ENCODE data around the gene BCL2.

BCL2 gene

DNA sequence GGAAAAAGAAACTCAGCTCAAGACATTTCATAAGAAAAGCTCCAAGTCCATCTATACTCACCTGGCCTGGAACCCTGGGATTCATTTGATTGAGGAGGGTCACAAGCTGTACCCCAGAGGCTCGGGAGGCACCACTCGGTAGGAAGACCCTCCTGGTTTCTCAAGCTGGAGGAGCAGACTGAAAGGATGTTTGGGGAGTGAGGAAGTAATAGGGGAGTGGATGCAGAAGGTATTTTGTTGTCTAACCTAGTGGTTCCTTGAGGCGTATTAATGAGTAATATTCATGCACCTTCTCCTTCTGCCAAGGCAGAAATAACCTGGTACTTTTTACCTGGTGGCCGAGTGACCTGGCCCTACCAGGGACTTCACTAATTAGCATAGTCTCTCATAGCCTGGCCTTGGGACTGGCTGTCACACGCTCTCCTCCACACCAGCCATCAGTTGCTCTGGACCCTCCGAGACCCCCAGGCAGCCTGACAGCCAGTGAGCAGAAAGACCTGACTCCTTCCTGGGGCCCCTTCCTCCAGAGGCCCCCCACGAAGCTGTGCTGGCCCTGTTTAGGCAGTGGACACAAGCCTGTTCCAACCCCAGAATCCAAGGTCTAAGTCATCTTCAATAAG, 161.4 kb downstream of the BCL2 start:
- no peak for DNase-seq (ENCODE audit: low read depth, low spot score)

DNA sequence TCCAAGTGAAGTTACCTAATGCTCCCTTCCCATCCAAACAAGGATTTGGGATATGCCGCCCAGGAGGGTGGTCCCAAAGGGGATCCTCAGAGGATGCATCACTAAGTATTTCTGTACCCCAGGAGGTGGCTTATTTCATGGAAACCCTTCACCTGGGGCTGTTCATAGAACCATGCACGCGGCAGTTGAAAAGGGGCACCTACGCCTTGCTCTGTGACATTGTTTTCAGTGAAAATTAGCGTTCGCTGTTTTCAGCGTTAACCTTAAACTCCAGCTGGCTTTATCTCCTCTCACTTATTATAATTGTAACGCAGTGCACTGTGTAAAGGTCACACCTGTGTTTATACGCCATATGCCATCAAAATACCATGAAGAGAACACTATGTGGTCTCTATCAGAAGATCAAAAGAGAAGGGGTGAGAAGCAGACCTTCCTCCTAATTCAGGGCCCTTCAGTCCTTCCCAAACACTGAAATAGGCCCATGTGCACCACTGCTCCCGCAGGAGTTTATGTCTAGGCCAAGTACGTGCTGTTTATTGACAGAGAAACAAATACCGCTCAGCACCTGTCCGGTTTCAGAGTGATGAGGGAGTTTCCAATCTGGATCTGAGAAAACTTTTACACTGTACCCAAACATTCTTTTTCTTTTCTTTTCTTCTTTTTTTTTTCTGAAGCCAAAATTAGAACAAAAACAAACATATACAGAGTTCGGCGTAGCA, 162.1 kb downstream of the BCL2 start:
- DNase-seq (ENCODE audit: low read depth, low spot score): no peak

DNA sequence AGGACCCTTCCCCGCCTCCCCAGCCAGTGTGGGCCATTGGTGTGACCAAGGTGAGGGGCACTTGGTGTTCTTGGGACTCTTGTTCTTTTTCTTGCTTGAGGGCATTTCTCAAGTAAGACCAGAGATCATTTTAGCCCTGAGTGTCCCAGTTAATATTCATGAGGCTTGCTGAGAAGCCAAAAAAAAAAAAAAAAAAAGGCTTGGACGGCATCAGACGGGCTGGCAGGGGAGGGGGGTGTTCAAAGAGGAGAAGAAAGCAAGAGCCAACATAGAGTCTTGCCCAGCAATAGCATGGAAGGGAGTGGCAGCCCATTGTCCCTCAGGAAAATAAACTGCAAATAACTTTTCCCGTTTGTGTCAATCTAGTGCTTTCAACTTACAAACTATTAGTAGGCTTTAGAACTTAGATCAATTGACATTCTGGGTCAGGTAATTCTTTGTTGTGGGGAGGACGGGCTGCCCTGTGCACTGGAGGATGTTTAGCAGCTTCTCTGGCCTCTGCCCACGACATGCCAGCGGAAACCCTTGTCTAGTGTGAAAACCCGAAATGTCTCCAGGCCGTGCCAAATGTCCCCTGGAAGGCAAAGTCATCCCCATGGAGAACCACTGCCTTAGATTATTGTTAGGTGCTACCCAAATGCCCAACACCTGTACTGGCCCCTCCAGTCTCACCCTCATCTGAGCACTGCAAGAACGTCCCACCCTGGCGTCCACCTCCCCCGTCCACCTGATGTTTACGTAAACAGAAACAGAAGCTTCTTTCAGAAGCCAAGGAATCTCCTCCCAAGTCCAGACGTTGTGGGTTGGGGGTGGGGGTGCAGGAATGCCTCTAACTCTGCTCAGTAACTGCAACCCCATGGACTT, 163.4 kb downstream of the BCL2 start:
- no peak for DNase-seq (ENCODE audit: low read depth, low spot score)

DNA sequence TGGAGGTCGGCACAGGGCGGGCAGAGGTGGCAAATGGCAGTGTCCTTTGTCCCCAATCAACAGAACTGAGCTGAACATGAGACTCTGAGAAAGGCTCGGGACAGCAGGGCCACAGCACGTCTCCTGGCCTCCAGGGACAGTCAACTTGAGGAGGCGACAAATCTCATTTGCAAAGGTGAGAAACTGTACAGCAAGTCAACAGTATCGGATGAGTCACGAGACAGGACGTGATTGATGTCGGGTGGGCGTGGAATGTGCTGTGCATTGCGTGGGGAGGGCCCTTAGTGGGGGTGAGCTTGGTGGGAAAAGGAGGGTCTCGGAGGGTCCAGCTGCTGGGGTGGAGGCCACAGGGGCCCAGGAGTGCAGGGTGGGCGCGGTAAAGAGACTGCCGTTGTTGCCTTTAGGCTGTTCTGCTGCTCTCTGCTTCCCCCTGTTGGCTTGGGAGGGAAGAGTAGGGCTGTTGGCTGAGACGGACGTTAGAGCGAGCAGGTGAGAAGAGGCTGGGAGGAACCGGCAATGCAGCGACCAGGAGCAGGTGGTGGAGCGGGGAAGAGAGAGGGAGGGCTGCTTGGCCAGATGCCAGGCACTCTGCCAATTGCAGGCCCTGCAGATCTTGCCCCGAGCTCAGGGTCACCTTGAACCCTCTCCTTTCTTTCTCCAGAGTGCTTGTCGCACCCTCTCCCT, 164.3 kb downstream of the BCL2 start:
- peak; percentile 59 for DNase-seq (ENCODE audit: low read depth, low spot score)

DNA sequence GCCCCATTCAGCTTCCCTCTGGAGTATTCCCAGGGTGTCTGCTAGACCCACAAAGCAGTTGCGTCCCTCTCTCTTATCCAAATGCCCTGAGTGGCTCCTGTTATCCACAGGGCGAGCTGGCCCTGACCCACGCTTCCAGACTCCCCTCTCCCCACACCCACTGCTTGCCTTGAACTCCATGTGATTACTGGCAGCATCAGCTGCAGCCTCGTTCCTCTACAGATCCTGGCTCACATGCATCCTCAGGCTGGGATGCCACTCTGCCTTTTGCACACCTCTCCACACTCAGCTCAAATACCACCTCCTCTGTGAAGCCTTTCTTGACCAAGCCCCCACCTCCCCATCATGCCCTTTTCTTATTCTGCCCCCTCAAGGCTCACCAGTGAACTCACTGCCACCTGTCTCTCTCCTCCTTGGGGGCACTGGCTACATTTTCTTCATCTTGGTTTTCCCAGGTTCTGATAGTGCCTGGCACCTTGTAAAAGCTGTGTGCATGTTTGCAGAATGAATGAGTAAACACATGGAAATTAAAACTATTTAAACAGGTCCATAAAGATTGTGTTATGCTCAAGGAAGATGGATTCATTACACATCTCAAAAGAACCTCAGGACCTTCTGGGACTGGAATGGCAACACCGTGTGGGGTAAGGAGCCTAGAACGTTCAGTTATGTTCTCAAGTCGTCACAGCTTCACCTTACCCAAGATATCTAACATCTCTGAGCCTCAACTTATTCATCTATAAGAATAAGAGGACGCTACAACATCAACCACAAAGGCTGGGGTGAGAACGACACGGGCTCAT, 165.0 kb downstream of the BCL2 start:
- DNase-seq (ENCODE audit: low read depth, low spot score): no peak

DNA sequence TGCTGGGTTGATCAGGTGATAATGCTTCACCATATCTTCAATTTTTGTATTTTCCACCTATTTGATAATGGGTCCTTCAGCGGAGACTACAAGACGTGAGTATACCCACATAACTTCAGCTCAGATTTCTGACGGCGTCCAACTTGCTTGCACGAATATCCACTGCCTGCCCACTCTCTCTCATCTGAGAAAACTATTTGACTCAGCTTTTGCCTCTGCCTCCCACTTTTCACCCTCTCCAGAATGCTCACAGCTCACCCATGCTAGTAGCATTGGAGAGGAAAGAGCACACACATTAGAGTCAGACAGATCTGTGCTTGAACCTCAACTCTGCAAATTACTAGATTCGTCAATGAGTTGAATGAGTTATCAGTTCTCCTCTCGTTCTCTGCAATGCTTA, 166.8 kb downstream of the BCL2 start:
- DNase-seq (ENCODE audit: low read depth, low spot score): no peak

DNA sequence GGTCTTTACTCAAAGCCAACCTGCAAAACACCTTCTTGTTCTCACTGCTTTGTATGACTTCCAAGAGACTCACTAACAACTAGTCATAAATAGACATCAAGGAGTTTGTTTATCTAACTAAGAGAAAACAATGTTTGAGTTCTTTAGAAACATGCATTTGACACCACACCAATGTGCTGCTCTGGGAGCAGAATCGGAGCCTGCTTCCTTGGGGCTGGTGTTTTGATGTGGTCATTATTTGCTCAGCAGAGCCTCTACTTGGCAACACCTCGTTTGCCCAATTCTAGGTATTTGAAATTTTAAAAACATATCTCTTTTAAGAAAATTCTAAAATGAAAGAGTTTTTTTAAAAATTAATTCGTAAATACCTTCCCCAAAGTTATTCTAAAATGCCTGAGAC, 167.5 kb downstream of the BCL2 start:
- no peak for DNase-seq (ENCODE audit: low read depth, low spot score)

DNA sequence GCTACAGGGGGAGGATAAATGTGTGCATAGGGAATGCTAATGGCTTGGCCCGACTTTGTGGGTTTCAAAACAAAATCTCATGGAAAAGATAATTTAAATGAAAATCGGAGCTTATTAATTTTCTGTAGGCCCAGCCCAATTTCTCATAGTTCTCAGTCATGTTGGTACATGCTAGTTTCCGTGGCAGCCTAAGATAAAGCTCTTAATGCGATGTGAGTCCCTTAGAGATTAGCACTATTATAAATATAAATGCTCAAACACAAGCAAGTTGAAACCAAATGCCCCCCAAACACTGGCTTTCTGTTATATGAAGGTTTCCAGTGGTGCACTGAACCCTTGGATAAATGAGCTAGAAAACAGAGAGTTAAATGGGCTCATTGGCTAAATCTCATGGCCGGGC, 168.0 kb downstream of the BCL2 start:
- no peak for DNase-seq (ENCODE audit: low read depth, low spot score)

DNA sequence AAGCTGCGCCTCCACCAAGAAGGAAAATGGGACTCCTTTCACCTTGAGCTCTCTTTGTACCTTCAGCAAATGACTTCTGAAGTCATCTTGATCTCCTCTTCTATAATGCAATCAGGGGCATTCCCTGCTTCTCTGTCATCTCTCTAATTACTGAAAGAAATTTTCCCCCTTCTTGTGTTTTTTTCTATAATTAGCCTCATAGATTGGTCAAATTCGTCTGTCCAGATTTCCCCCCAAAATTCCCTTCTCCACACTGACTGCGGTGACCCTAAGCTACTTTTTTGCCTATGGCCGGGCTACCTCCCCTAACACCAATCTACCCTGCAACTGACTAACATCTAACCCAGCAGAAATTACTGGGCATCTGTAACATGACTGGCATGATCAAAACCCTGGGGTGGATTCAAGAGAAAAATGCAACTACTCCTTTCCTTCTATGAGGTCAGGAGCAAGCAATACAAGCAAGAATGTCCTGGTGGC, 168.6 kb downstream of the BCL2 start:
- no peak for DNase-seq (ENCODE audit: low read depth, low spot score)

DNA sequence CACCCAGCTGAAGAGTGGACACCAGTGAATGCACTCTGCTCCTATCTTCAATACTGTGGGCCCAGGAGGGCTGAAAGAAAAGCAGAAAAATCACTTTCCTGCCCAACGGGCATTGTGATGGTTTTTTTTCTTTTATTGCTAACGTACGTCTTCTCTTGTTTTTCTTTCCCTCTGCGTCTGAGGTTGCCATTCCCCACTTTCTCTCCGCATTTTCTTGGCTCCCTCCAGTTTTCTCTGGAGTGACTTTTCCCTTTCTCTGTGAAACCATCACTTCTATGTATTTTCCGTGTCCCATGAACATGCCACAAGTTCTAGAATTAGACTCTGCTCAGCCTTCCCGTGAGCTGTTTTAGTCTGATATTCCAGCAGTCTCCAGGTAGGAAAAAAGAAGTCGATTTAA, 169.2 kb downstream of the BCL2 start:
- no peak for DNase-seq (ENCODE audit: low read depth, low spot score)

DNA sequence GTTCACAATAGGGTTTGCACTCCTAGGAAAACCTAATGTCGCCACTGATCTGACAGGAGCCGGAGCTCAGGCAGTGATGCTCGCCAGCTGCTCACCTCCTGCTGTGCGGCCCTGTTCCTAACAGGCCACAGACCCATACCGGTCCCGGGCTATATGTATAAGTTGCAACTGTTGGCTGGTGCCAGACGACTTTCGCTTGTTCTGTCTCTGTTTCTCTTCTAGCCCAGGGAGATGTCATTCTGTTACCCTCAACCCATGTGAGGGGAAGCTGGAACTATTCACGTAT, 170.3 kb downstream of the BCL2 start:
- DNase-seq (ENCODE audit: low read depth, low spot score): no peak

DNA sequence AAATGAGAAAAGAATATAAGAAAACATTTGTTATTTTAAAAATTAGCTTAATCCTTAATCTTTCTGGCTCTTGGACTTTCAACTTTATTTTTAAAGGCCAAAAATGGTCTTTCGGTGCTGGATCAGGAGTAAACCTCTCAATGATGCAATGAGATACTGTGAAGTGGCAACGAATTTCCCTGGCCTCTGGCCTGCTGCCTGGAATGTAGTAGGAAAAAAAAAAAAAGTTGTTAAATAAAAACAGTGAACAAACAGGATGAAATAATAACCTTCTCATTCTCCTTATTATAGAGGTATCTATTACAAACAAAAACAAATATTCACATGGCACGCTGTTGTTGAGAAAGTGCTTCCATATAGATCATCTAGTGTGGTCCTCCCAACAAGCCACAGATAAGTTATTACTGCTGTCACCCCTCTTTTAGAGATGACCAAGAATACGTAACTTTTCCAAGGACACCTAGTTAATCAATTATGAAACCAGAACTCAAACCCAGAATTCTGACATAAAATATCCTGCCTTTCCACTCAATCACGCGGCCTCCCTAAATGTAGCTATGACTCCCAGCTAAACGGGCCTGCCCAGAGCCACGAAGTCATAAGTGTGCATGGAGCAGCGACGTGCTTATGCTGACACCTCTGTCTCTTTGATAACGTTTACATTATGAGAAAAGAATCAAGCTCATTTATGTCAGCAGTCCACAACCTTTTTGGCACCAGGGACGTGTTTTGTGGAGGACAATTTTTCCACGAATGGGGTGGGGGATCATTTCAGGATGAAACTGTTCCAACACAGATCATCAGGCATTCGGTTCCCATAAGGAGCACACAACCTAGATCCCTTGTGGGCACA, 170.9 kb downstream of the BCL2 start:
- DNase-seq (ENCODE audit: low read depth, low spot score): no peak

DNA sequence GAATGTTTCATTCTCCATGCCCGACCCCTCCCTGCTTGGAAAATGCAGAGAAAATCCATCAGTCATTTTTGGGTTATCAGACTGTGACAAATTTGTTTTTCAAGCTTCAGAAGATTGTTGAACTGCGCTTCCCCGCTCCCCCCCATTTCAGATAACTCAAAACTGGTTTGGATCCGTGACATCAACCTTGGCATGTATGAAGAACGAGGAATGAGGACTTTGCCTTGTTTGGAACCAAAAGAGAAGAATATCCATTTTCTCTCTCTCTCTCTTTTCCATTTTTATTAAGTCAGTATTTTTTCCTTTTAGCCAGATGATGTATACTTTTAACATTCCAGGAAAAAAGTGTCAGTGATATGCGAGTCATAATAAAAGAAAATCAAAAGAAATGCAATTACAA, 171.6 kb downstream of the BCL2 start:
- no peak for DNase-seq (ENCODE audit: low read depth, low spot score)

DNA sequence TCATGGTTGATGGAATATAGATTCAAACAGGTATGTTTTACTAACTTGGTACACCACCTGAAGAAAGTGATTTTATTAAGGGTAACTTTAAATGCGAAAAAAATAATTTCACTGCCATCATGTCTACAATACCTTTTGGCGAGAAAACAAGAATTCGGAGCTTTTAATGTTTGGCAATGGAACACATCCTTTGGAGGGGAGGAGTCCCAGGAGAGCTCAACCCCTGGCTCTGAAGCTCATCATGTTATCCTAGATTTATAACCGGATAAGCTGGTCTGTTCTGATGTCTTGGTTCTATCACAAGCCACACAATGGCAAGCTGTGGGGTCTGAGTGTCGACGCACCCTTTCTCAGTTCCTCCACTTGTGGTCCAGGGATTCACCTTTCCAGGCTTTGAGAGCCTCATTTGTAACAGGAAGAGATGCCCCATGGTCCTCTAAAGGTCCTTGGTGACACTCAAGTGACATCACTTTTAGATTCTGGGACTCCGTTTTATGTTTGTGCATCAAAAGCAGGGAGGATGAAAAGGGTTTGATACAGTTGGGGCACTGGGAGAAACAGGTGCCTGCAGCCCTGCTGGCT, 172.7 kb downstream of the BCL2 start:
- DNase-seq (ENCODE audit: low read depth, low spot score): no peak

DNA sequence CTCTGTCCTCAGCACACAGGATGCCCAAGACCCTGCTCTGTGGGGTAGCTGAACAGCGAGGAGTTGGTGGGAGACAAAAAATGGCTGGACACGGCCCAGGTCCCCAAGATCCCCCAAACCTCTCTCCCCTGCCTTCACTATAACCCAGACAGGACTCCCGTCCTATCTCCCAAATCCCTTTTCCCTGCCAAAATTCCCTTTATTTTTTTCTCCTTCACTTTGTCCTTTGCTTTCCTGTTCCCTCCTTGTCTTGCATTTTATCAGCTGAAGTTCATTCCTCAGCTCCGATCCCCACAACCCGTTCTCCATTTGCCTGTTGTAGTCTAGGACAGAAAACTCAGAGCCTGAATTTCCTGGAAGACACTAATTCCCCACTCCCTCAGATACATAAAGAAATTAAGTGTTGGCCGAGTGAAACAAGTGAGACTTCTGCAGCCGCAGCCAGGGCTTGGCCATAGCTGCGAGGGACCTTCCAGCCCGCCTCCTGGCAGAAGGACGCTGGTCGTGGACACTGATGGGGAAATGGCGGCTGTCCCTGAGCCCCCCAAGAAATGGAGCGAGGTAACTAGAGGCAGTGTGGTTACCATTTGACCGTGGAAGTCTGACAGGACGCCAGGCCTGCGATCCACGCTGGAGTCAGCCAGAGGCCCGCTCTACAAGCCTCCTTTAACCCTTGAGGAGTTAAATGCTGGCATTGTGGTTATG, 173.6 kb downstream of the BCL2 start:
- DNase-seq (ENCODE audit: low read depth, low spot score): no peak

DNA sequence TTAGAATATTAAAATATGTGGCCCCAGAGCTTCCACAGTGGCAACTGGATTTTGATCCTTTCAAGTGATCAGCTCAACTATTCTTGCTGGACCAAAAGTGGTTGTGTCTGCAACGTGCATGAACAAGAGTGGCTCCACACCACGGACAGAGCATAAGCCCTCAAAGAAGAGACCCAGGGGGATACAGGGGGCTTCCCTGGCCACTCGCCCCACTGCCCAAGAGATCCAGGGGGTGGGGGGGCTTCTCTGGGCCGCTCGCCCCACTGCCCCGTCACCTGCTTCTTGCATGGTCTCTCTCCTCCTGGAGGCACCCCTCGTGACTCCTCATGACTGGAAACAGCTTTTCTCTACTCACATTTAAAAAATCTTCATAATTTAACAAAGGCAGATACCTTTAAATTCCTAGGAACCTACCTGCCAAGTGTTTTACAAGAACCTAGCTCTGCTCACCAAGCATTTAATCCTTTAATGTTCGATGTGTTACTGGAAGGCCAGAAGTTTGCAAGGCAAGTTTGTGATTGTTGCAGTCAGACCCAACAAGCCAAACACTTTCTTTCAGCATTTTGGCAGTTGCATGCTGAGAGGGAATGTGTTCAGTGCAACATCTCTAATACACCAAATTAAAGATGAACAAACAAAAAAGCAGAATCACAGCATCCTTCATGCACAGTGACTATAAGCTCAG, 174.3 kb downstream of the BCL2 start:
- no peak for DNase-seq (ENCODE audit: low read depth, low spot score)

DNA sequence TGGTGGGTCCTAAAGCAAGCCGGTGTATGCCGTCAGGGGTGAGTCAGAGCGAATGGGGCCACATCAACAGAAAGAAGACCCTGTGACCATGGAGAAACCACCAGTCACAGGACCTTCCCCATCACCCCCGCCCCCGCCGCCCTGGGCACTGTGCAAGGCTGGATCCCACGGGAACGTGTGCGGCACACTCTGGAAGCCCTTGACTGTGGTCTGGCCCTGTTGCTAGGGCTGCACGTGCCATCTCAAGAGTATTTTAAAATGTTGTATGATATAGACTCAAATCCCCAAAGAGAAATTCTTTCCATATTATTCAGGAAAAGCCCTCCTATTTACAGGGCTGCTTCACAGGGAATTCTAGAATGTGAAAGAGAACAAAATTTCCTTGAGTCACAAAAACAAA, 174.8 kb downstream of the BCL2 start:
- DNase-seq (ENCODE audit: low read depth, low spot score): no peak

DNA sequence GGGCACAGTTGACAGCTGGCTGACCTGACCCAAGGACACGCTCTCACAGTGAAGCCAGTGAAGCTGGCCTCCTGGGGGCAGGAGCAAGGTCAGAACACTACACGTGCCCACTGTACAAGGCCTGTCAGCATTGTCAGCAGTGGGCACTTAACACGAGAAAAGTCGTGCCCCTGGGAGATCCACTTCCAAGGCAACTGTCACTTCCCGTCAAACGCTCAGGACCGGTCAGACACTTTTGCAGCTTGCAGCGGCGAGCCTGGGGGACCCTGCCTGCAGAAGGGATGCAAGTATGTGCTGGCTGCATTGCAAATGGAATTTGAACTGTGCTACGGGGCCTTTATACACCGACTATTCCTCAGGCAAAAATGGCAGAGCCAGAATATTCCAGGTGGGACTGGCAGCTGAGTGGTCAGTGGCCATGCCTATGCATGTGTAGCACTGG, 176.2 kb downstream of the BCL2 start:
- DNase-seq (ENCODE audit: low read depth, low spot score): no peak

Measured in iPS DF 19.7 (cell line).